LHCN-M2 (cell line): ENCODE data around the gene NRP2. TPM values are rescaled to one million over a fixed set of nuclear protein-coding genes. Genes with fewer than 3 reads are reported as not detected.

Source experiments
- DNase-seq: peaks from one replicate; pipeline ENCODE4 v3.0.0-alpha.2; 2012; ENCODE audit warnings: low read depth
- total RNA-seq: library from RNA; depleted of rRNA; stranded (reverse); fragments of >200 nt; gene quantifications from 2 replicates; pipeline ENCODE4 v1.2.3, GENCODE V29; 2014

The NRP2 gene
- total RNA-seq, 1 experiment from 2014 or later: 14.9 TPM

DNA sequence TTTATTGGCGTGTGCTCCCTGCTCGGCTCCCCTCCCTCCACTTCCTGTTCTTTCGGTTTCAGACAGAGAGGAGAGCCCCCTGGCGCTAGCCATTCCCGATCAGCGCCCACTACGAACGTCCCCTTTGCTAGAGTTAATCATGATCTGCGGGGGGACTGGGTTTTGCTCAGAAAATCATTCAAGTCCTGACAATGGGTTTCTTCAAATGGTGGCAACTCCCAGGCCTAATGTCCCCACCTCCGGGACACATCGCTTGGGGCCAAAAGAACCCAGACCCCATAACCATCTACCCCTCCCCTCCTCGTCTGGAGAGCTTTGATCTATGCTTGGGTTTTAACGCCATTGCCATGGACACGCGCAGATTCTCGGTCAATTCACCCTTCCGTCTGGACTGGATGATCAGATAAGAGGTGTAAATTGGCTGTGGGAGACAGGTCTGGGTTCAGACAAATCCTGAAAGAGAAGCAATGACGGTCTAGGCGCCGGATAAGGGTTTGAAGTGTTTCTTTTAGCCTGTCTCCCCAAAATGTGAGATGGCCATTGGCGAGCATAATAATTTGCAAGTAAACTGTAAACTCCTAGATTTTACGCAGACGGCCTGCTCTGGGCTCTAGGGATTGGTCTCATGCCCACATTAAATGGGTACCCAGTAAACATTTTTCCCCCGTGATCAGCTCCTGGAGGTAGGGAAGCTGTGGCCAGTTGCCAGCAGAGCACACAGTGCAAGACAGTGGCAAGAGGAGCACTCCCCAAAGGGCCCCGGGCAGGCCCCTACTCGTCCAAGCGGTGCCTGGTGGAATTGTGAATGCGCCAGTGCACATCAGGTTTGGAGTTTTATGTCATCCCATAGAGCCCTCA is 4.7 kb downstream of the NRP2 start:
- no peak for DNase-seq

DNA sequence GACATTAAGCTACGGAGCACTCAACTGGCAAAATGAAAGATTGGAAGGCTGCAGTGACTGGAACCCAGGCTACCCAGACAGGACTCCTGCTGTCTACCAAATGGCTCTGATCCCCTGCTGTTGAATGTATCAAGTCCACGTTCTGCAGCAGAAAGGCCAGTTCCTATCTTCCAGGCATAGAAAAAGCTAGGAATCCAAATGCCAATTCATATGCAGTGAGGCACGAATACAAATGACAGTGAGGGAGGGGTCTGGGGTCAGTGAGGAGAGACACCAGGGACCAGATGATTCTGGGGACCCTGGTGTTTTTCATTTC is 5.3 kb downstream of the NRP2 start:
- DNase-seq: no peak

DNA sequence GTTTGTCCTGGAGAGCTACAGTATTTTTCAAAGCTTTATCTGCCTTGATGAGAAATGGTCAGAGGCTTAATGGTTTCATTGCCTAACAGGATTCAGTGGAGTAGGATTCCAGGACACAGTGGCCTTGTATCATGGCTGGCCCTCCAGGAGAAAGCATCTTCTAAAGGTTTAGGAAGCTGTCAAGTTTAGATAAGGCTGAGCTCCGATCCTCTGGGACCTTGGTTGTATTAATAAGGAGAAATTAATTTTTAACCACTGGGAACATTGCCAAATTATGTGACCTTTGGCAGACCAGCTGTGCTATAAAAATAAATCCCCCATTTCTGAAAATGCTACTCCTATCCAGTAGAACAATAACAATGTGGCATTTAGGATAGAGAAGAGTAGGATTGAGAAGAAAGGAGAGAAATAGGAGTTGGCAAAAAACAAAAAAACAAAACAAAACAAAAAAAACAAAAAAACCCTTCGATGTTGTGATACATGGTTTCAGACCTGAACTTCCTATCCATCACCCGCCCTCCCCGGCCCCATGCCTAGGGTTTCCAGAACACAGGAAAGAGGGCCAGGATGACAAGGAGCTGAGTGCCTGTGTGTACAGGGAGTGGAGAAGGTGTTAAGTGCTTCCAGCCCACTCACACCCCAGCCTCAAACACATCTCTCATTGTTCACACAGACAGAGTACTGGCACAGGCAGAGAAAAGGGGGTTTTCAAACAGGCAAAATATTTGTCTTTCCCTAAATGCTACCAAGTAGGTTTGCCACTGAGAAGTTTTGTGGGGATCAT is 6.3 kb downstream of the NRP2 start:
- DNase-seq: no peak

DNA sequence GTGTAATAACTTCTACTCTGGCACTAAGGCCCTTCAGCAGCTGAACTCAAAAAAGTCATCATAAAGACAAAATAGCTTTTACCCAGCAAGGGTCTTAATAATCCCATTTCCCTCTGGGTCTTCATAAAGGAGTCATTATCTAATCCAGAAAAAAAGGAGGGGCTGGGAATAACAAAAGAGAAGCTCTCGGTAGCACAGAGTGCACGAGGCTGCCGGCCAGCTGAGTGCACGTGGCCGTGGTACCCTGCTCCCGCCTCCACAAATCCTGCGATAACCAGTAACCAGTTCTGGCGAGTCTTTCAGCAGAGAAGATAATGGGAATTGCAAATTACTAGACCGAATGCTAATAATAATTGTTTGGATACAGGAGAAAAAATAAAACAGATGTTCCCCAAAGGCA is 7.5 kb downstream of the NRP2 start:
- DNase-seq: no peak

DNA sequence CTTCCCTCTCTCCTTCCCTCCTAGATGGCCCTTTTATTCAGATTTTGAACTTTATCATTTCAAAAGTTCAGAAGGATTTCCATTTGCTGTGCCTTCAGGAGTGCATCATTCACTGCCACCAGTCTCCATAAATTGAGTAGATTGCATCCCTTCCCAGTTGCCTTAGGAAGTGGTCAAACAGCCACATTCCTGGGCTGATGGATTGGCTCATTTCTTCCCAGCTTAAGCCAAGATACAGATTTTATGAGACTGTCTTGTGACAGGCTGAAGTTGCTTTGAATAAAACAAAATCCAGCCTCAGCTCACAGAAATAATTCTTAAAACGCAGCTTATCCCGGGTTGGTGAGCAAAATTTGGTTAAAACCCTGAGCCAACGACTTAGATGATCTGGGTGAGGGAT is 9.8 kb downstream of the NRP2 start:
- peak; percentile 76 for DNase-seq

DNA sequence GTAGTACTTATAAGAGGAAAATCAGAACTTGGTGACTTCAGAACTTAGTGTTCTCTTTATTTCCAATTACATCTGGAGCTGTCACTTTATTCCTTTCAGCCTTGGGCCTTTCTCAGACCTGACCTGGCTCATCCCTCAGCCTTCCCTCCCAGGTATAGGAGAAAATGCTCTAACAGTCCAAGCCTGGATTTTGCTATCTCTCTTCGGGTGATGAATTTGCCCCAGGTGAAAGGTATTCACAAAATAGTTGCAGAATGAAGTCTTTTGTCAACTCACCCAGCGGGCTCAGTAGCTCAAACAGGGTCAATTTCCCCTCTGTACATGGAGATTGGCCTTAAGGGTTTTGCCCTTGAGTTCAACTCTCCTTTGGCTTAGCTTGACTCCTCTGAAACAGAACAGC is 12.0 kb downstream of the NRP2 start:
- no peak for DNase-seq

DNA sequence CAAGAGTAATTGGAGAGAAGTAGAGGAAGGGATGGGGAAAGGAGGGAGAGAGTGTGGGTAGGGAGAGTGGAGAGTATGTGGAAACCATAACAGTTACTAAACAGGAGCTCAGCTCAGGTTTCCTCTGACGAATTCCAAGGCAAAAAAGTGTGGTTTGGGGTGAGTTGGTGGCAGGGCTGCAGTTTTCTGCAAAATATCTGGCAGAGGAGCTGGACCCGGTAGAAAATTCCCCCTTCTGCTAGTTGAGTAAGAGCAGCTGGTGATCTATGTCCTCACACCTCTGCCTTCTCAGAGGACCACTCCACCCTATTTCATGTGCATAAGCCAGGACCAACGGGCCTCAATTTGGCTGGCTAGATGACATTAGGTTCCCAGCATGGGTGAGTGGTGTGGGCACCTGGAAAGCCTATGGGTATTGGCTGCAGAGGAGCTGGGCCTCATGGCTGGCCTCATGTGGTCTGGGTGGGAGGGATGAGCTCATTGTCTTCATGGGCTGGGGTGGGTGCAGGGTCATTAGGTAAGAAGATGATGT is 13.2 kb downstream of the NRP2 start:
- peak; percentile 87 for DNase-seq

DNA sequence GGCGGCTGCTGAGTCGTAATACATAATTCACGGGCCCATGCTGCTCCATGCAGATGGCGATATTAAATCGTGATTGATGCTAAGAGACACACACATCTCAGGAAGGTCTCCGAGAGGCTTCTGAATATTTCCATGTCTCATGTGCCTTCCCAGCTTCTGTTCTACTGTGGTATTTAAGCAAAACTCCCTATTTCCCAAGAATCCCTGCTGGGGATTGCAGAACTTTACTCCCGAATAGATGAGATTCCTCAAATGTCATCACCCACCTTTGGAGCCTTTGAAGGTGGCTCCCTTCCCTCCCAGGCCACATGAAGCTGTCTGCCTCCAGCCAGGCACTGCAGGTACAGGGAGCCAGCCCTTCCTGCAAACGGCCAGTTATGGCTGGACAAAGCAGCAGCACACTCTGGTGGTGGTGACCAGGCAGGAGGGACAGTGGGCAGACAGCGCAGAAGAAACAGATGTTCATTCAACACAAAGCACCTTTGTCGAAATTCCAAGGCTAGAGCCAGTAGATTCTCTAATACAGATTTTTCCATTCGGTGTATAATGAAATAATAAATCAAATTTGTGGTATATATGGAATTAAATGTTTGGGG is 14.1 kb downstream of the NRP2 start:
- no peak for DNase-seq

DNA sequence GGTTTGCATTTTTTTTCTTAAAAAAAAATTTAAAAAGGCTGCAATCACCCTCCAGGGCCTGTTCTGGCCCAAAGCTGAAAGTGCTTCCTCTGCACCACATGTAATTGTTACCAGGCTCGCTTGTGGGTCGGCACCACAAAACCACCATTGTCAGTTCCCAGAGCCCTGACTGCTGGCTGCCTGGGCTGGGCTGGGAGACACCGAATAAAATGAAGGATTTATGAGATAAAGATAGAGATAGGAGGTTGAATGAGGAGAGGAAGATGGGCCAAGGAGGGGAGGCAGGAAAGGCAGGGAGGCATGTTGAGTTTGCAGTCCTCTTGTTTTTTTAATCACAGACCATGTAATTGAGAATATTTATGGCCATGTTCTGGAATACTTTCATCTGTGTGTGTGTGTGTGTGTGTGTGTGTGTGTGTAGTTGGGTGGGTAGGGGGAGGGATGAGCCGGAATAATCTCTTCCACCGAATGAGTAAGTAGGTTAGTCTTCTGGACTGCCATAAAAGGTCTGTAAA is 14.7 kb downstream of the NRP2 start:
- DNase-seq: no peak

DNA sequence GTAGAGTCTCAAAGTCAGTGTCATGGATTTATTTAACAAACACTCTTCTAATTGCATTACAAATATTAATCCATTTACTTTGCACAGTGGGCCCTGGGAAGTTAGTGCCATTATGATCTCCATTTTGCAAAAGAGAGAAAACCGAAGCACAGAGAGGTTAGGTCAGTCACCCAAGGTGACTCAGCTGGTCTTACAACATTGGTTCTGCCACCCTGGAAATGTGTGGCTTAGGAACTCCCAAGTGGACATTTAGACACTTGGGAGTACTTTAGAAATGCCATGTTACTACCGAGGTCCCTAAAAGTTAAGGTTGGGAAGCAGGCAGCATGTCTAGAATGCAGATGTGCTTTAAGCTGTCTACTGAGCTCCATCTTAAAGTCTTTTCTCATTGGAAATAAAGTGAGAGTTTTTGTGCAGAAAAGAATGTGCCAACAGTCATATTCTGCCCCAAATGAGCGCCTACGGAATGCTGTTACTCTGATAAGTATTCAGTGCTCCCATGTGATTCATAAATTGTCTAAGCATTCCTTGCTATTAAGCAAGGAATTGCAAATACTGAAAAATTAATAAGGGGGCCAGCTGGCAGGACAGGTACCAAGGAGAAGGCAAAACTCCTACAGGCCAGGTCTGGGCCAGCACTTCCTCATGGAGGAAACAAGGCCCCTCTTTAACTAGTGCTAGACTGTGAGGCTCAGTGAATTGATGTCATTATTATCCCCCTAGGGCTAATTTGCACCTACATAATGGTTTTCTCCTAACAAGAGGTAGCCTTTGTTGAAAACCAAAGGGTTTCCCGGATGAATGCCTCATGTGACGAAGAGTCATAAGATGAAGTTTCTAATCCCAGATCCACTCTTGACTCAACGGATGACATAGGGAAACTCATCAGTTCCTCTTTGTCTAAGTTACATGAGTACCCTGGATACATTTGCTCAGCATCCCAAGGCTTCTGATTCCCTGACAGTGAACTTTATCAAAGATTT is 16.3 kb downstream of the NRP2 start:
- DNase-seq: no peak

DNA sequence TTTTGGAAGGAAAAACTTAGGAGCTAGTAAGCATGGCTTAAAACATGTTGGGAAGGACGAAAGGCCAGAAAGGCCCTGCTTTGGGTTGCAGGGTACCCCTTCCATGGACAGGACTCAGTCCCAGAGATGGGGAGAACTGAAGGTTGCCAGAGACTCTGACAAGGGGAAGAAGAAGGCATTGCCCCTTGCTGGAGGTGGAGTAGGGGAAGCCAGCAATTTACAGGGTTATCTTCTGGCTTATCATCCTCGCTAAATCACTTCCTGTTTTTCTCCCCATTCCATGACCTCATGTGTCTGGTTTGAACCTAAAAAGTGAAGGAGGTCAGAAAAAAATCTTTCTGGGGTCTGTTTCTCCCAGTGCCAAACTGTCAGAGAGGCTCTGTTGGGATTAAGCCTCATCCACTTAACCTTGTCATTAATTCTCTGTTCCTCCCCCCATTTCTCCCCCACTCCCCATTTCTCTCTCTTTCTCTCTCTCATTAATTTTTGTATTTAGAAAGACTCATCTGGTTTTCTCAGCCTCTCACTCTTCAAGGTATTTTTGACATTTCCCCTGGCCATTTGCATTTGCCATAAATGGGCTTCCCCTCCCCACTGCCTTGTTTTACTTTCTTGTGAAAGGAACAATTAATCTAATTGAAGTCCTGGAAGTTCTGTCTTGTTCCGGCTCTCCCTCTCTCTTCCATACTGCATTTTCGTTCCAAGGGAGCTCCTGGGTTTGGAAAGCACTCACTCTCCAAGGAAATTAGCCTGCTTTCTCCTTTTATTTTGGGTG is 17.4 kb downstream of the NRP2 start:
- no peak for DNase-seq

DNA sequence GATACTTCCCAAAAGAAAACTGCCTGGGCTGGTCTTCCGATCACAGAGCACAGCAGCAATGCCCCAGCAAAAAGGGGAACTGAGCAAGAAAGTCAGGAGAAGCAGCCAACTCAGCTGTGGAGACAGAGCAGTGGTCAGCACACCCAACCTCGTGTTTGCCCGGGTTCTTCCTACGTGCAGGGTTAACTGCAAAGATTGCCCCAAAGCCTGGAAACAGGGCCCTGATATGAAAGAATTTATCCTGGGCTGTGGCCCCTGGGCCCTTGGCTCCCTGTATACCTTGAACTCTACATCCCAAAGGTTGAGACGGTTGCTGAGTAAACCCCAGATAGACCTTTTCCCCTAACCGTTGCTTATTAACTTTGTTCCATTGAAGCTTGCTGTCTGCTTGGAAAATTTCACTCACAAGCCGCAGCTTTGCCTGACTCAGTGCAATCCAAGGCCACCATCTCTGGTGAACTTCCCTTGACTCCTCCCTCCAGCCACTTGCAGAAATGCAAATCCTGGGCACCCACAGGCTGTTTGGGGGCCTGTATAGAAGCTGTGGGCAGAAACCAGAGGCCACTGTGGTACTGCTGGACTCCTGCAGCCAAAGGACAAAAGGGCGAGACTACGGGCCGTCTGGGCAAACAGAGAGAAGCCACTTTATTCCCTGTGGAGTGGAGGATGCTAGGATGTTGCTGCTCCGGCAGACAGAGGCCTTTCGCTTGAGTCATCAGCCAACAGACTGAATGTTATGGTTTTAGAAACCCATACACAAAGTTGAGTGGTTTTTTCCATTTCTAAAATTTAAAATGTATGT is 18.2 kb downstream of the NRP2 start:
- peak; percentile 88 for DNase-seq

DNA sequence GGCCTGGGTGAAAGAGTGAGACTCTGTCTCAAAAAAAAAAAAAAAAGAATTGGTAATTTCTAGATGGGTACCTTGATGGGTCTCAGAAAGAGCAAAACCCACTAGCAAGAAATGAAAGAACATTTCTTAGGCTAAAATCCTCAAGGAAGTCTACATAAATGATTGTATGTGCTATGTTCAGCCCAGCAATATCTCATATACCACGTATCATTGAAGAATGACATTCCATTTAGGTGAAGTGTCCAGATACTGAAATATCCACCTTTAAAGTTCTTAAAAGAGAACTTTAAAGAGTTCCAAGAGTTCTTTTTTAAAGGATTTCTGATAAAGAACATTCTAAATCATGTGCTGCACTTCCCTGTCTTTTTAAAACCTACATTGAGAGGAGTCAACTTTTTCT is 19.2 kb downstream of the NRP2 start:
- no peak for DNase-seq

DNA sequence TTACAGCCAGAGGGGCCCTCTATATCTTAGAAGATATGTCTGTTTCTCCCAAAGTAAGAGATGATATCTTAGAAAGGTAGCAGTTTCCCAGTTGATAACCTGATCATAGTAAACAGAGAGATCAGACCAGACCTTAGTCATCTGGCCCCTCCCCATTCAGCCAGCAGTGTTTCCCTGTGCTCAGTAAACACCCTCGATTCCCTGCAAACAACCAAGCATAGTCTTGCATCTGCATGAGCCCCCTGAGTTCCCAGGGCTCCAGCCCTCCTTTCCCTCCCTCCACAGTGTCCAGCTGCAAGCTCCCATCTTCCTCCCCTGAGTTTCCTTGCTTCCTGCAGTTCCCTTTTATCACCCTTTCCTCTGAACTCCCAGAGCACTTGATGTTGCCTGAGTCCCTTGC is 20.3 kb downstream of the NRP2 start:
- DNase-seq: no peak

DNA sequence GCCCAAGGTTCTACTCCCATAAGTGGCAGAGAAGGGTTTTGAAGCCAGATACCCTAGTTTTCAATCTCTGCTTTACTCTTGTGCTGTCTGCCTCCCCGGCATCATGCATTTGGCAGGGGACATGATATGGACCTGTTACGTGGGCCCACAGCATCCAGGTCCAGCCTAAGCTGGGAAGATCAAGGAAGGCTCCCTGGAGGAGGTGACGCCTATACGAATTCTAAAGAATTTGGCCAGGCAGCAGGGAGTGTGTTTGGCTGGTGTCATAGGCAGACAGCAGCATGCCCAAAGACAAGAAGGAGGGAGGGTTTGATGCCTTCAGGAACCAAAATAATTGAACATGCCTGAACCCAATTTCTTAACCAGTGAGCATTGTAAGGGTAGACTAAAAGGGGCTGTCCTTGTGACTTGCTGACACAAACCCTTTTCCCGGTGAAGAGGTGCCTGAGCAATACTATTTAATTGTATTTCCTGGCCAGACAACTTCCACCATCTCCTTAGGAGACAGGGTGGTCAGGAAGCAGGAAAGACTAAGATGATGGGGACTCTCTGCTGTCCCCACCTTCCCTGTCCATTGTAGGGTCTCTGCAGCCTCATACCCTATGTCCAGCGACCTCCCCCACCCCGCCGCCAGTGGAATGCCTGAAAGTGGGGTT is 21.3 kb downstream of the NRP2 start:
- DNase-seq: no peak

DNA sequence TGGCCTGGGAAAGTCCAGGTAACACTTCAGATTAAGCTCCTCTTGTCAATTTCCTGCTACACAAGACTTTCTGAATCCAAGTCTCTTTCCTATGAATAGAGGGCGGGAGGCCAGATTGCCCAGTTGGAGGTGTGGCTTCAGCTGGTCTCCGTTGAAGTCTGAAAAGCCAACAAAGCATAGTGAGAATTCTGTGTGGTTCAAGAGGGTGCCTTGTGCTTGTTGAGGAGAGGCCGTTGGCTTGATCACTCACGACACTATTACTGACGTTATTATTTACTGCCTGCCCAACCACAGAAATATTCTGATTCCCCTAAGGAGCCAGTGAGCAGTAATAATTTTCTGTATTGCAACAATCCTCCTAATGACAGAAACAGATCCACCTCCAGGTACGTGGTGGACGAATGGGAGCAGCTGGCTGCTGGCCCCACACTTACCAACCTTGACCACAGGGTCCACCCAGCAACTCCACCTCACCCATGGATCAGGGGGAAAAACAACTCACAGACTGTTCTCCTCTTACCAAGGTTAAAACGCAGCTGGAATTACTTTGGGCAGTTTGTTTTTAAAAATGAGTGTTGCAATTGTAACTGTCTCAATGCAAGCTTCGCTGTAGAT is 21.9 kb downstream of the NRP2 start:
- no peak for DNase-seq

DNA sequence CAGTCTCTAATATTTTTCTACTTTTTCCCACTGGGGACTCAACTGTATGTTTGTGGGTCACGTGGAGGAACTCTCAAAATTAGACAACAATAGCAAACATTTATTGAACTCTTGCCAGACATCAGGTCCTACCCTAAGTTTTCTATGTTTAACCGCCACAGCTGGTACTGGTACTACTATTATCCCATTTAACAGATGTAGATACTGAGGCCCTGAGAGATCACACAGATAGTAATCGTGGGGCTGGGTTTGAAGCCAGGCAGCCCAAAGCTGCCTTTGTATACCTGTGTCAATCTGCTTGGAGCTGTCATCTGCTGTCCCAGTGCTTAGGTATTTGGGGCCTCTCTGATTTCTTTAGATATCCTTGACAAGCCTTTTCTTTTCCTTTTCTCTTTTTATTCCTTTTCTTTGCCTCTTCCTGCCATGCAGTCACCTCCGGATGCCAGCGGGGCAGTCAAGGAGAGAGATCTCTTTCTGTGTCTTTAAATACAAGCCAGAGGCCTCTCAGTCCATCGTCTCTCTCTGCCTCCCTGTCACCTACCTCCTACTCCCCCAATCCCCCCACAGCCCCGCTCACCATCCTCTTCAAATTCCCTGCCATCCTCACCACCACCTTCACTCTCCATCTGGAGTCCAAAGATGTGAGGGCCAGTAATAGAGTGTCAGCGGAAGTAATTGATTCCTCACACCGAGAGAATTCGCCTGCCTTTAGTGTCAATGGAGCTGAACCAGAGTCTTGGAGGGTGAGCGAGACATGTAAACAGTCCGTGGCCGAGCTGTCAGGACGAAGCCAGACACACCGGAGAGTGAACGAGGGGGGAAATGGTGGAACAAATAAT is 23.4 kb downstream of the NRP2 start:
- no peak for DNase-seq
